SJCRH30 (cell line): ENCODE data around the gene NDST4. TPM values are rescaled to one million over a fixed set of nuclear protein-coding genes. Genes with fewer than 3 reads are reported as not detected.

Experiments used
- DNase-seq, 2 experiments: peaks; one replicate each; pipeline ENCODE4 v3.0.0-alpha.2; 2015 to 2020
- H3K27ac ChIP-seq: fragments of 250-450 bp; sonication (Bioruptor Pico); 2 replicates; pipeline ENCODE4 v1.5.1; 2020; ENCODE audit warnings: mild to moderate bottlenecking, moderate library complexity
- H3K27me3 ChIP-seq: fragments of 250-450 bp; sonication (Bioruptor Pico); 2 replicates; pipeline ENCODE4 v1.5.1; 2020; ENCODE audit warnings: mild to moderate bottlenecking, moderate library complexity
- H3K36me3 ChIP-seq: fragments of 250-450 bp; sonication (Bioruptor Pico); 2 replicates; pipeline ENCODE4 v1.5.1; 2020; ENCODE audit warnings: mild to moderate bottlenecking, moderate library complexity
- H3K4me1 ChIP-seq: fragments of 250-450 bp; sonication (Bioruptor Pico); 2 replicates; pipeline ENCODE4 v1.5.1; 2020; ENCODE audit warnings: mild to moderate bottlenecking, moderate library complexity
- H3K4me3 ChIP-seq: fragments of 250-450 bp; sonication (Bioruptor Pico); 2 replicates; pipeline ENCODE4 v1.5.1; 2020; ENCODE audit warnings: mild to moderate bottlenecking, moderate library complexity
- H3K9me3 ChIP-seq: fragments of 250-450 bp; sonication (Bioruptor Pico); replicated peaks from 2 replicates; pipeline ENCODE4 v1.5.1; 2020; ENCODE audit warnings: mild to moderate bottlenecking, moderate library complexity
- total RNA-seq: library from RNA; depleted of rRNA; stranded (reverse); fragments of >200 nt; shearing (Covaris generic); gene quantifications from 2 replicates; pipeline ENCODE4 v1.2.3, GENCODE V29; 2014

Gene NDST4
- total RNA-seq, 1 experiment from 2014 or later, result 19.1 TPM

- Histone ChIP-seq H3K4me3 (no peak overlapping the region), H3K9me3 (no peaks in the 10 kb centered on the region), H3K36me3 (peaks cover 2% of the 10 kb centered on the region; the same call in 1 of the 2 replicates), H3K27ac (no peak overlapping the region), H3K27me3 (no peaks in the 10 kb centered on the region), H3K4me1 (peaks cover 13% of the 10 kb centered on the region)
- no peak for DNase-seq
Measured at GRCh38 chr4:115108850-115109249, 4.6 kb downstream of the NDST4 start.

GRCh38 chr4:115107411-115107810, 6.0 kb downstream of the NDST4 start:
- H3K27me3 ChIP-seq, result no peaks in the 10 kb centered on the region
- no peak overlapping the region for H3K27ac ChIP-seq
- peaks cover 13% of the 10 kb centered on the region for H3K4me1 ChIP-seq
- H3K36me3 ChIP-seq, result peaks cover 3% of the 10 kb centered on the region; the same call in 1 of the 2 replicates
- no peaks in the 10 kb centered on the region for H3K9me3 ChIP-seq
- H3K4me3 ChIP-seq, result no peak overlapping the region
- DNase-seq, result no peak

GRCh38 chr4:115101675-115102074, 11.7 kb downstream of the NDST4 start:
- Histone ChIP-seq H3K4me1 (peaks cover 11% of the 10 kb centered on the region), H3K27ac (peak overlapping the region; percentile 36), H3K27me3 (no peaks in the 10 kb centered on the region), H3K4me3 (no peak overlapping the region), H3K36me3 (peaks cover 3% of the 10 kb centered on the region; the same call in 1 of the 2 replicates), H3K9me3 (no peaks in the 10 kb centered on the region)
- DNase-seq, result peak; percentile 36 to 73

GRCh38 chr4:115090483-115091075, 22.8 kb downstream of the NDST4 start:
- H3K4me3 ChIP-seq, result no peak overlapping the region
- H3K27ac ChIP-seq, result no peak overlapping the region
- no peaks in the 10 kb centered on the region for H3K4me1 ChIP-seq
- H3K36me3 ChIP-seq, result no peaks in the 10 kb centered on the region
- no peaks in the 10 kb centered on the region for H3K27me3 ChIP-seq
- H3K9me3 ChIP-seq, result no peaks in the 10 kb centered on the region
- DNase-seq, result peak in 1 of 2 experiments; percentile 69

GRCh38 chr4:115082633-115083032, 30.8 kb downstream of the NDST4 start:
- no peak for DNase-seq
- no peak overlapping the region for H3K27ac ChIP-seq
- no peak overlapping the region for H3K4me3 ChIP-seq
- H3K36me3 ChIP-seq, result no peaks in the 10 kb centered on the region
- no peaks in the 10 kb centered on the region for H3K27me3 ChIP-seq
- no peaks in the 10 kb centered on the region for H3K4me1 ChIP-seq
- 0 out of 2 replicates have a peak, but pooled peaks cover 6% of the 10 kb centered on the region for H3K9me3 ChIP-seq

- Histone ChIP-seq H3K9me3 (no peaks in the 10 kb centered on the region), H3K36me3 (no peaks in the 10 kb centered on the region), H3K4me1 (no peaks in the 10 kb centered on the region), H3K4me3 (no peak overlapping the region), H3K27me3 (no peaks in the 10 kb centered on the region), H3K27ac (no peak overlapping the region)
- no peak for DNase-seq
Measured at GRCh38 chr4:115076691-115077090, 36.7 kb downstream of the NDST4 start.

GRCh38 chr4:115058533-115058932, 54.9 kb downstream of the NDST4 start:
- no peaks in the 10 kb centered on the region for H3K36me3 ChIP-seq
- no peak overlapping the region for H3K4me3 ChIP-seq
- H3K4me1 ChIP-seq, result no peaks in the 10 kb centered on the region
- H3K27me3 ChIP-seq, result no peaks in the 10 kb centered on the region
- H3K27ac ChIP-seq, result no peak overlapping the region
- no peaks in the 10 kb centered on the region for H3K9me3 ChIP-seq
- no peak for DNase-seq

GRCh38 chr4:115054836-115055235, 58.6 kb downstream of the NDST4 start:
- H3K4me3 ChIP-seq, result no peak overlapping the region
- no peaks in the 10 kb centered on the region for H3K27me3 ChIP-seq
- no peaks in the 10 kb centered on the region for H3K4me1 ChIP-seq
- peak; percentile 6 to 13 for DNase-seq
- H3K36me3 ChIP-seq, result no peaks in the 10 kb centered on the region
- no peaks in the 10 kb centered on the region for H3K9me3 ChIP-seq
- no peak overlapping the region for H3K27ac ChIP-seq

GRCh38 chr4:115053313-115053712, 60.1 kb downstream of the NDST4 start:
- Histone ChIP-seq H3K9me3 (no peaks in the 10 kb centered on the region), H3K27ac (no peak overlapping the region), H3K4me1 (no peaks in the 10 kb centered on the region), H3K27me3 (no peaks in the 10 kb centered on the region), H3K4me3 (no peak overlapping the region), H3K36me3 (no peaks in the 10 kb centered on the region)
- no peak for DNase-seq

- Histone ChIP-seq H3K4me1 (peaks cover 12% of the 10 kb centered on the region; the same call in 1 of the 2 replicates), H3K27ac (no peak overlapping the region), H3K9me3 (no peaks in the 10 kb centered on the region), H3K36me3 (no peaks in the 10 kb centered on the region), H3K27me3 (no peaks in the 10 kb centered on the region), H3K4me3 (no peak overlapping the region)
- DNase-seq, result no peak
Measured at GRCh38 chr4:115042496-115042895, 70.9 kb downstream of the NDST4 start.

GRCh38 chr4:115030281-115030680, 83.1 kb downstream of the NDST4 start:
- peaks cover 24% of the 10 kb centered on the region for H3K4me1 ChIP-seq
- no peak for DNase-seq
- no peaks in the 10 kb centered on the region for H3K27me3 ChIP-seq
- no peak overlapping the region for H3K27ac ChIP-seq
- no peaks in the 10 kb centered on the region for H3K9me3 ChIP-seq
- H3K4me3 ChIP-seq, result no peak overlapping the region
- H3K36me3 ChIP-seq, result no peaks in the 10 kb centered on the region

- H3K4me3 ChIP-seq, result no peak overlapping the region
- no peaks in the 10 kb centered on the region for H3K27me3 ChIP-seq
- H3K36me3 ChIP-seq, result no peaks in the 10 kb centered on the region
- H3K9me3 ChIP-seq, result no peaks in the 10 kb centered on the region
- H3K4me1 ChIP-seq, result peaks cover 24% of the 10 kb centered on the region
- DNase-seq, result peak; percentile 59 to 89
- H3K27ac ChIP-seq, result peak overlapping the region; percentile 53
Measured at GRCh38 chr4:115028682-115029410, 84.6 kb downstream of the NDST4 start.

GRCh38 chr4:114999880-115000279, 113.5 kb downstream of the NDST4 start:
- no peak overlapping the region for H3K4me3 ChIP-seq
- H3K27me3 ChIP-seq, result no peaks in the 10 kb centered on the region
- H3K9me3 ChIP-seq, result no peaks in the 10 kb centered on the region
- no peak for DNase-seq
- H3K36me3 ChIP-seq, result no peaks in the 10 kb centered on the region
- H3K4me1 ChIP-seq, result peaks cover 25% of the 10 kb centered on the region
- no peak overlapping the region for H3K27ac ChIP-seq

GRCh38 chr4:114998316-114998715, 115.1 kb downstream of the NDST4 start:
- DNase-seq, result peak; percentile 22 to 72
- Histone ChIP-seq H3K27ac (peak overlapping the region; percentile 75), H3K27me3 (no peaks in the 10 kb centered on the region), H3K9me3 (no peaks in the 10 kb centered on the region), H3K36me3 (no peaks in the 10 kb centered on the region; the same call in 1 of the 2 replicates), H3K4me3 (0 out of 2 replicates have a peak overlapping the region, but pooled peaks have one; percentile 5), H3K4me1 (peaks cover 25% of the 10 kb centered on the region)

GRCh38 chr4:114997576-114998247, 115.7 kb downstream of the NDST4 start:
- no peaks in the 10 kb centered on the region for H3K9me3 ChIP-seq
- H3K27ac ChIP-seq, result peak overlapping the region; percentile 75
- H3K27me3 ChIP-seq, result no peaks in the 10 kb centered on the region
- H3K4me1 ChIP-seq, result peaks cover 25% of the 10 kb centered on the region
- H3K4me3 ChIP-seq, result 0 out of 2 replicates have a peak overlapping the region, but pooled peaks have one; percentile 5
- DNase-seq, result peak; percentile 41 to 69
- no peaks in the 10 kb centered on the region; the same call in 1 of the 2 replicates for H3K36me3 ChIP-seq
